Neuron (in vitro differentiated cells): Measurements from ENCODE around the gene ZMYND10.
A peak's percentile ranks its signal among the peaks of the same experiment; 100 is the strongest.

Experiments
- H2AFZ ChIP-seq: one replicate; pipeline ENCODE4 v1.6.1; 2013; ENCODE audit warnings: low read depth, mild to moderate bottlenecking, inconsistent platforms, low read length, moderate library complexity
- H3K27me3 ChIP-seq: one replicate; pipeline ENCODE4 v1.6.1; 2013; ENCODE audit warnings: low read length; ENCODE audit not compliant: insufficient read depth
- H3K36me3 ChIP-seq: one replicate; pipeline ENCODE4 v1.6.1; 2013; ENCODE audit warnings: low read length; ENCODE audit not compliant: insufficient read depth
- H3K4me1 ChIP-seq: one replicate; pipeline ENCODE4 v1.6.1; 2013; ENCODE audit warnings: low read length; ENCODE audit not compliant: insufficient read depth
- H3K4me3 ChIP-seq: 2 replicates; pipeline ENCODE4 v1.5.1; 2013; ENCODE audit warnings: mild to moderate bottlenecking, low read length, moderate library complexity
- H3K9me3 ChIP-seq: one replicate; pipeline ENCODE4 v1.6.1; 2013; ENCODE audit warnings: low read length

ZMYND10 gene

GRCh38 chr3:50345586-50346234, at the start of gene ZMYND10:
ZMYND10 (minus strand) TSS chr3:50345732; CDS start chr3:50345579, 153 bp downstream.
- peak within 1 kb of the TSS; percentile 10 for H3K4me3 ChIP-seq
- H3K4me1 ChIP-seq: peaks cover 12% of the 10 kb centered on the region
- peaks cover 10% of the 10 kb centered on the region for H3K36me3 ChIP-seq
- H3K9me3 ChIP-seq: peaks cover 5% of the 10 kb centered on the region
- H3K27me3 ChIP-seq: peaks cover 41% of the 10 kb centered on the region
- no peak within 1 kb of the TSS for H2AFZ ChIP-seq

GRCh38 chr3:50393061-50393460, 47.5 kb upstream of the ZMYND10 start:
- Histone ChIP-seq H3K36me3 (no peaks in the 10 kb centered on the region), H3K9me3 (no peaks in the 10 kb centered on the region), H3K4me1 (peaks cover 8% of the 10 kb centered on the region), H3K27me3 (peaks cover 43% of the 10 kb centered on the region), H2AFZ (no peak overlapping the region), H3K4me3 (no peak overlapping the region)

GRCh38 chr3:50392101-50392715, 46.7 kb upstream of the ZMYND10 start:
- H3K36me3 ChIP-seq: no peaks in the 10 kb centered on the region
- H3K4me3 ChIP-seq: no peak overlapping the region
- peaks cover 10% of the 10 kb centered on the region for H3K4me1 ChIP-seq
- no peak overlapping the region for H2AFZ ChIP-seq
- no peaks in the 10 kb centered on the region for H3K9me3 ChIP-seq
- H3K27me3 ChIP-seq: peaks cover 45% of the 10 kb centered on the region

- Histone ChIP-seq H3K27me3 (peaks cover 59% of the 10 kb centered on the region), H3K4me3 (no peak overlapping the region), H3K36me3 (no peaks in the 10 kb centered on the region), H2AFZ (no peak overlapping the region), H3K4me1 (peaks cover 10% of the 10 kb centered on the region), H3K9me3 (no peaks in the 10 kb centered on the region)
These were observed 45.1 kb upstream of the ZMYND10 start for GRCh38 chr3:50390508-50391224.

GRCh38 chr3:50389414-50389767, 43.9 kb upstream of the ZMYND10 start:
- H2AFZ ChIP-seq: no peak overlapping the region
- no peak overlapping the region for H3K4me3 ChIP-seq
- no peaks in the 10 kb centered on the region for H3K36me3 ChIP-seq
- H3K4me1 ChIP-seq: peaks cover 10% of the 10 kb centered on the region
- no peaks in the 10 kb centered on the region for H3K9me3 ChIP-seq
- H3K27me3 ChIP-seq: peaks cover 61% of the 10 kb centered on the region

GRCh38 chr3:50388720-50389413, 43.3 kb upstream of the ZMYND10 start:
- Histone ChIP-seq H3K4me1 (peaks cover 10% of the 10 kb centered on the region), H2AFZ (no peak overlapping the region), H3K36me3 (no peaks in the 10 kb centered on the region), H3K4me3 (no peak overlapping the region), H3K27me3 (peaks cover 57% of the 10 kb centered on the region), H3K9me3 (no peaks in the 10 kb centered on the region)

GRCh38 chr3:50388016-50388719, 42.6 kb upstream of the ZMYND10 start:
- Histone ChIP-seq H3K27me3 (peaks cover 54% of the 10 kb centered on the region), H2AFZ (no peak overlapping the region), H3K4me3 (no peak overlapping the region), H3K9me3 (no peaks in the 10 kb centered on the region), H3K4me1 (peaks cover 10% of the 10 kb centered on the region), H3K36me3 (no peaks in the 10 kb centered on the region)

- Histone ChIP-seq H3K4me1 (peaks cover 24% of the 10 kb centered on the region), H3K9me3 (no peaks in the 10 kb centered on the region), H3K36me3 (no peaks in the 10 kb centered on the region), H3K27me3 (peaks cover 42% of the 10 kb centered on the region), H2AFZ (no peak overlapping the region), H3K4me3 (no peak overlapping the region)
These were observed 40.2 kb upstream of the ZMYND10 start for GRCh38 chr3:50385754-50386153.

GRCh38 chr3:50383750-50384149, 38.2 kb upstream of the ZMYND10 start:
- Histone ChIP-seq H3K4me1 (peaks cover 22% of the 10 kb centered on the region), H3K9me3 (no peaks in the 10 kb centered on the region), H3K4me3 (no peak overlapping the region), H3K27me3 (peaks cover 35% of the 10 kb centered on the region), H2AFZ (no peak overlapping the region), H3K36me3 (no peaks in the 10 kb centered on the region)

- Histone ChIP-seq H3K9me3 (no peaks in the 10 kb centered on the region), H3K27me3 (peaks cover 37% of the 10 kb centered on the region), H3K4me1 (peaks cover 14% of the 10 kb centered on the region)
These were observed 37.2 kb upstream of the ZMYND10 start for GRCh38 chr3:50382722-50383121.

GRCh38 chr3:50381383-50381782, 35.9 kb upstream of the ZMYND10 start:
- H3K4me3 ChIP-seq: no peak overlapping the region
- peaks cover 25% of the 10 kb centered on the region for H3K27me3 ChIP-seq

More at GRCh38 chr3:50382722-50383121, 37.2 kb upstream of the ZMYND10 start:
- no peak overlapping the region for H2AFZ ChIP-seq
- H3K36me3 ChIP-seq: no peaks in the 10 kb centered on the region
- no peak overlapping the region for H3K4me3 ChIP-seq

GRCh38 chr3:50380405-50381085, 35.0 kb upstream of the ZMYND10 start:
- Histone ChIP-seq H3K4me1 (peaks cover 14% of the 10 kb centered on the region), H3K27me3 (peaks cover 18% of the 10 kb centered on the region), H3K4me3 (no peak overlapping the region)

More at GRCh38 chr3:50381383-50381782, 35.9 kb upstream of the ZMYND10 start:
- no peaks in the 10 kb centered on the region for H3K36me3 ChIP-seq
- no peak overlapping the region for H2AFZ ChIP-seq
- H3K9me3 ChIP-seq: no peaks in the 10 kb centered on the region
- H3K4me1 ChIP-seq: peaks cover 14% of the 10 kb centered on the region

More at GRCh38 chr3:50380405-50381085, 35.0 kb upstream of the ZMYND10 start:
- Histone ChIP-seq H3K9me3 (no peaks in the 10 kb centered on the region), H2AFZ (no peak overlapping the region), H3K36me3 (no peaks in the 10 kb centered on the region)
